ENCODE results near the gene CDC42EP3.
A peak's percentile ranks its signal among the peaks of the same experiment; 100 is the strongest.

CDC42EP3 gene, protein sequence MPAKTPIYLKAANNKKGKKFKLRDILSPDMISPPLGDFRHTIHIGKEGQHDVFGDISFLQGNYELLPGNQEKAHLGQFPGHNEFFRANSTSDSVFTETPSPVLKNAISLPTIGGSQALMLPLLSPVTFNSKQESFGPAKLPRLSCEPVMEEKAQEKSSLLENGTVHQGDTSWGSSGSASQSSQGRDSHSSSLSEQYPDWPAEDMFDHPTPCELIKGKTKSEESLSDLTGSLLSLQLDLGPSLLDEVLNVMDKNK

GRCh38 chr2:37671009-37671815 is at the start of gene CDC42EP3:
TSS of gene CDC42EP3 (minus strand) at chr2:37671642. CDS start at chr2:37646587, 25,055 bp downstream.
- Histone ChIP-seq H3K27ac (ENCODE audit: low read length) (no peak within 1 kb of the TSS), H2AFZ (ENCODE audit: low read depth, low read length) (peak within 1 kb of the TSS; percentile 51; the same call in 1 of the 2 replicates), H4K20me1 (ENCODE audit: insufficient read depth, low read length) (no peaks in the 10 kb centered on the region), H3K4me3 (ENCODE audit: low read depth in 1 of 2, low read length in 2 of 2) (peak within 1 kb of the TSS; percentile 3 to 56; a peak in 3 of 4 replicates), H3K36me3 (ENCODE audit: insufficient read depth, low read length) (no peaks in the 10 kb centered on the region), H3K4me1 (ENCODE audit: insufficient read depth, low read length) (peaks cover 16% of the 10 kb centered on the region), H3K27me3 (ENCODE audit: insufficient read depth, low read length, poor library complexity) (peaks cover 74% of the 10 kb centered on the region), H3K9ac (ENCODE audit: low read depth, low read length) (peak within 1 kb of the TSS; percentile 27; the same call in 1 of the 2 replicates), H3K79me2 (ENCODE audit: insufficient read depth, low read length) (no peaks in the 10 kb centered on the region), H3K4me2 (ENCODE audit: insufficient read depth, low read length) (peak within 1 kb of the TSS; percentile 75), H3K9me3 (ENCODE audit: insufficient read depth, low read length, severe bottlenecking) (no peaks in the 10 kb centered on the region)
- peak; percentile 92 for TF ChIP-seq EZH2 (IDR thresholded peaks at IDR 0.05; ENCODE audit: borderline replicate concordance, low read depth, low read length, severe bottlenecking)
- TF ChIP-seq, protein P1, sequence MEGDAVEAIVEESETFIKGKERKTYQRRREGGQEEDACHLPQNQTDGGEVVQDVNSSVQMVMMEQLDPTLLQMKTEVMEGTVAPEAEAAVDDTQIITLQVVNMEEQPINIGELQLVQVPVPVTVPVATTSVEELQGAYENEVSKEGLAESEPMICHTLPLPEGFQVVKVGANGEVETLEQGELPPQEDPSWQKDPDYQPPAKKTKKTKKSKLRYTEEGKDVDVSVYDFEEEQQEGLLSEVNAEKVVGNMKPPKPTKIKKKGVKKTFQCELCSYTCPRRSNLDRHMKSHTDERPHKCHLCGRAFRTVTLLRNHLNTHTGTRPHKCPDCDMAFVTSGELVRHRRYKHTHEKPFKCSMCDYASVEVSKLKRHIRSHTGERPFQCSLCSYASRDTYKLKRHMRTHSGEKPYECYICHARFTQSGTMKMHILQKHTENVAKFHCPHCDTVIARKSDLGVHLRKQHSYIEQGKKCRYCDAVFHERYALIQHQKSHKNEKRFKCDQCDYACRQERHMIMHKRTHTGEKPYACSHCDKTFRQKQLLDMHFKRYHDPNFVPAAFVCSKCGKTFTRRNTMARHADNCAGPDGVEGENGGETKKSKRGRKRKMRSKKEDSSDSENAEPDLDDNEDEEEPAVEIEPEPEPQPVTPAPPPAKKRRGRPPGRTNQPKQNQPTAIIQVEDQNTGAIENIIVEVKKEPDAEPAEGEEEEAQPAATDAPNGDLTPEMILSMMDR (IDR thresholded peaks at IDR 0.05; ENCODE audit: borderline replicate concordance, extremely low read depth, low read length, poor library complexity, severe bottlenecking) = no peak
- DNase-seq = peak; percentile 8
- peak; percentile 53 for ATAC-seq (ENCODE audit: insufficient read depth, low read depth)

DNA sequence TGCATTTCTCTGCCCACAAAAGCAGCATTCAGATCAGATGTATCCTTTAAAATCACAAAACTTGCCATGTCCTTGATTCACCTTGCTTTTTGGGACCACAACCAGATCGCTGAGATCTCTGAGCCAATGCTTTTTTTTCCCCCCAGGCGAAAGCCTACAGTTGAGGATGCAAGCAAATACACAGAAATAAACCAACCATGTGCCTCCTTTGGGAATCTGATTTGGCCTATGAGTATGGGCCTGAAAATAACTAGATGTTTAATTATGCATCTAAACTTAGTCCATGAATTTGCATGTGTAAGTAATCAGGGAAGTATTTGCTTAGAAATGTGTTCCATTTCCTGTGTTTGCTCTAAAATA is 49.7 kb upstream of the CDC42EP3 start:
- no peak overlapping the region for H3K4me2 ChIP-seq (ENCODE audit: insufficient read depth, low read length)
- no peak for DNase-seq

DNA sequence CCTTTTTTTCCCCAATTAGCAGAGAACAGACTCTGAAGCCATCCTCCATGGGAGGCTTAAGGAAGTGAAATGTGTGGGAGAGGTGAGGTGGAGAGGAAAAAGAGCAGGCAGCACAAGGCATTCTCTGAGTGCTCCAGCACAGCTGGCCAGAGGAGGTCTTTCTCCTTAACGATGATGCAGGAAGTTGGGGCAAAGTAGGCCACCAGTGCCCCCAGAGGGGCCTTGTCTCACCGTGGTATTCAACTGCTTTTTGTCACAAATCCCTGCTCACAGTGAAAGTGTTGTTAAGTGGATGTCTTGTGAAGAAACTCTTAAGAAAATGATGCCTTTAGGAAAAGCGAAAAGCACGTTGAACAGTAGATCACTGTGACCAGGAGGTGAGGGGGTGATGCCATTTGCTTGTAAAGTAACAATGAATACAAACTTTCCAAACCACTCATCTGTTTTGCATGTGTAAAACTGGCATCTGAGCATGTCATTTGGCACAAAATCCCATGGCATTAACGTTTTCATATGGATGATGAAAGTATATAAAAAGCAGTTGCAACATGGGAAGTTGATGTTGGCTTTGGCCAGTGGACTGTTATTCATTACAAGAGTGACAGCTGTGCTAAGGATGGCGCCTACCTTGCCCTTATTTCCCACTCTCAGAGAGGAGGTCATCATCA is 49.2 kb upstream of the CDC42EP3 start:
- H3K9me3 ChIP-seq (ENCODE audit: insufficient read depth, low read length, severe bottlenecking) = no peaks in the 10 kb centered on the region
- H3K79me2 ChIP-seq (ENCODE audit: insufficient read depth, low read length) = no peaks in the 10 kb centered on the region
- H4K20me1 ChIP-seq (ENCODE audit: insufficient read depth, low read length) = no peaks in the 10 kb centered on the region
- DNase-seq (no peak), ATAC-seq (ENCODE audit: insufficient read depth, low read depth) (no peak; the same call in 2 of the 3 replicates)
- peaks cover 3% of the 10 kb centered on the region for H3K27me3 ChIP-seq (ENCODE audit: insufficient read depth, low read length, poor library complexity)
- no peak overlapping the region for H3K9ac ChIP-seq (ENCODE audit: low read depth, low read length)
- no peak overlapping the region for H3K27ac ChIP-seq (ENCODE audit: low read length)
- no peak overlapping the region for H2AFZ ChIP-seq (ENCODE audit: low read depth, low read length)
- no peak for TF ChIP-seq EZH2 (IDR thresholded peaks at IDR 0.05; ENCODE audit: borderline replicate concordance, low read depth, low read length, severe bottlenecking)
- TF ChIP-seq, protein P1 (IDR thresholded peaks at IDR 0.05; ENCODE audit: borderline replicate concordance, extremely low read depth, low read length, poor library complexity, severe bottlenecking) = peak; percentile 8
- no peaks in the 10 kb centered on the region for H3K4me1 ChIP-seq (ENCODE audit: insufficient read depth, low read length)
- H3K4me3 ChIP-seq (ENCODE audit: low read depth in 1 of 2, low read length in 2 of 2) = no peak overlapping the region
- H3K36me3 ChIP-seq (ENCODE audit: insufficient read depth, low read length) = no peaks in the 10 kb centered on the region
- H3K4me2 ChIP-seq (ENCODE audit: insufficient read depth, low read length) = no peak overlapping the region

More for the DNA sequence above, 49.7 kb upstream of the CDC42EP3 start:
- no peaks in the 10 kb centered on the region for H3K4me1 ChIP-seq (ENCODE audit: insufficient read depth, low read length)
- H3K9ac ChIP-seq (ENCODE audit: low read depth, low read length) = no peak overlapping the region
- H3K4me3 ChIP-seq (ENCODE audit: low read depth in 1 of 2, low read length in 2 of 2) = no peak overlapping the region
- H3K79me2 ChIP-seq (ENCODE audit: insufficient read depth, low read length) = no peaks in the 10 kb centered on the region
- no peaks in the 10 kb centered on the region for H4K20me1 ChIP-seq (ENCODE audit: insufficient read depth, low read length)
- H3K27me3 ChIP-seq (ENCODE audit: insufficient read depth, low read length, poor library complexity) = peaks cover 3% of the 10 kb centered on the region
- no peak for ATAC-seq (ENCODE audit: insufficient read depth, low read depth)
- no peak overlapping the region for H2AFZ ChIP-seq (ENCODE audit: low read depth, low read length)
- no peak overlapping the region for H3K27ac ChIP-seq (ENCODE audit: low read length)
- no peak for TF ChIP-seq EZH2 (IDR thresholded peaks at IDR 0.05; ENCODE audit: borderline replicate concordance, low read depth, low read length, severe bottlenecking)
- TF ChIP-seq, protein P1 (IDR thresholded peaks at IDR 0.05; ENCODE audit: borderline replicate concordance, extremely low read depth, low read length, poor library complexity, severe bottlenecking) = no peak
- H3K9me3 ChIP-seq (ENCODE audit: insufficient read depth, low read length, severe bottlenecking) = no peaks in the 10 kb centered on the region
- no peaks in the 10 kb centered on the region for H3K36me3 ChIP-seq (ENCODE audit: insufficient read depth, low read length)

All from DND-41 (cell line).